ENCODE results near the gene XXYLT1. TPM values are rescaled to one million over a fixed set of nuclear protein-coding genes. Genes with fewer than 3 reads are reported as not detected.

Gene XXYLT1
- total RNA-seq, 1 experiment from 2014 or later, result 23.4 TPM

- no peak overlapping the region for H3K27ac Mint-ChIP-seq
- peaks cover 43% of the 10 kb centered on the region for H3K4me1 Mint-ChIP-seq
- POLR2A ChIA-PET, result no interaction called here
- TF ChIP-seq HMGXB4 (CRISPR knock-in tag; IDR thresholded peaks at IDR 0.05) (no peak), IRF1 (CRISPR knock-in tag; IDR thresholded peaks at IDR 0.05) (no peak), ARID4B (CRISPR knock-in tag; IDR thresholded peaks at IDR 0.05; ENCODE audit: borderline replicate concordance) (no peak)
- CTCF ChIA-PET, result interaction anchor here (0.7 to 2.0 kb wide), 6 partner anchors 38 to 358 kb away, joined by 3 to 7 read pairs (median 4); no protein-coding TSS in a partner anchor
- no peak for ATAC-seq
- DNase-seq (ENCODE audit: low spot score), result no peak
- peaks cover 10% of the 10 kb centered on the region for H3K27me3 Mint-ChIP-seq (ENCODE audit: low read depth)
- no peak overlapping the region for H3K4me3 Mint-ChIP-seq
- peaks cover 10% of the 10 kb centered on the region for H3K9me3 Mint-ChIP-seq
- H3K36me3 Mint-ChIP-seq, result peaks cover 6% of the 10 kb centered on the region; the same call in 1 of the 2 replicates
Measured at GRCh38 chr3:195040094-195040493, 230.9 kb downstream of the XXYLT1 start.

GRCh38 chr3:195039180-195039843 lies 231.6 kb downstream of the XXYLT1 start:
- no peak overlapping the region for H3K4me3 Mint-ChIP-seq
- peaks cover 10% of the 10 kb centered on the region for H3K9me3 Mint-ChIP-seq
- DNase-seq (ENCODE audit: low spot score) (no peak), ATAC-seq (no peak)
- ChIA-PET POLR2A (no interaction called here), CTCF (interaction anchor here (0.7 to 2.0 kb wide), 9 partner anchors 37 to 1491 kb away, joined by 3 to 8 read pairs (median 4); no protein-coding TSS in a partner anchor)
- TF ChIP-seq ATF3 (CRISPR knock-in tag; conservative IDR thresholded peaks at IDR 0.05) (no peak), USF1 (CRISPR knock-in tag; IDR thresholded peaks at IDR 0.05) (no peak), ZNF532 (CRISPR knock-in tag; IDR thresholded peaks at IDR 0.05; ENCODE audit: borderline replicate concordance) (no peak), JUN (CRISPR knock-in tag; IDR thresholded peaks at IDR 0.05) (no peak), ESRRA (CRISPR knock-in tag; IDR thresholded peaks at IDR 0.05; ENCODE audit: borderline replicate concordance) (no peak), SMAD3 (CRISPR knock-in tag; IDR thresholded peaks at IDR 0.05; ENCODE audit: borderline replicate concordance) (no peak), HMGA2 (CRISPR knock-in tag; IDR thresholded peaks at IDR 0.05) (no peak), ZNF423 (CRISPR knock-in tag; IDR thresholded peaks at IDR 0.05) (no peak), IRF2 (CRISPR knock-in tag; IDR thresholded peaks at IDR 0.05; ENCODE audit: borderline replicate concordance, low read depth) (no peak), CDX4 (CRISPR knock-in tag; IDR thresholded peaks at IDR 0.05; ENCODE audit: borderline replicate concordance) (no peak)
- peaks cover 6% of the 10 kb centered on the region; the same call in 1 of the 2 replicates for H3K36me3 Mint-ChIP-seq
- H3K4me1 Mint-ChIP-seq, result peaks cover 47% of the 10 kb centered on the region
- no peak overlapping the region for H3K27ac Mint-ChIP-seq
- H3K27me3 Mint-ChIP-seq (ENCODE audit: low read depth), result peaks cover 12% of the 10 kb centered on the region

Data from WTC11 (cell line).